ENCODE measurements around the gene SCPEP1. TPM values are rescaled to one million over a fixed set of nuclear protein-coding genes. Genes with fewer than 3 reads are reported as not detected.

SCPEP1 gene
- total and polyA plus RNA-seq, 2 of the 13 experiments (the other 11 are each of a cell fraction or from before 2014, with no cell fraction given), result 24.3 to 27.3 TPM

DNA sequence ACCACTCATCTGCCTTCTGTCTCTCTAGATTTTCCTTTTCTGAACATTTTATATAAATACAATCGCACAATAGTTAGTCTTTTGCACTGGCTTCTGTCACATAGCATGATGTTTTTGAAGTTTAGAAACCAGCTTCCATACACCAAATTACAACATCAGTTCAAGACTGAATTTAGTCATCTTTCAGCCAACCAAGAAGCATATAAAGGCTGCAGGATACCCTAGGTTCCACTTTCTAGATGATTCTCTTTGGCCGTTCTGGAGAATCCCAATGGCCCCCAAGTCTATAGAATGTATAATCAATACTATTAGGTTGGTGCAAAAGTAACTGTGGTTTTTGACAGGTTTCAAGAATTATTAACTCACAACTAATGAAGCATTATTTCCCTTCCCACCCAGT, 19.4 kb downstream of the SCPEP1 start:
- Histone ChIP-seq H3K4me3 (replicated peaks in 1 of 3; ENCODE audit: insufficient read depth in 1 of 3, low read depth in 2 of 3, low read length in 3 of 3) (no peak overlapping the region), H2AFZ (ENCODE audit: low read length) (no peak overlapping the region), H3K9ac (ENCODE audit: insufficient read depth, low read depth, low read length) (no peak overlapping the region), H3K4me1 (ENCODE audit: insufficient read depth, low read length) (no peaks in the 10 kb centered on the region), H3K27me3 (ENCODE audit: control insufficient read depth in 1 of 2, insufficient read depth in 2 of 2, low read length in 2 of 2) (no peaks in the 10 kb centered on the region), H3K36me3 (replicated peaks in 1 of 2; ENCODE audit: control insufficient read depth in 1 of 2, insufficient read depth in 2 of 2, low read length in 2 of 2) (peaks cover 0 to 1% of the 10 kb centered on the region in 2 experiments; a peak in 1 of 5 replicates), H4K20me1 (ENCODE audit: insufficient read depth, low read length) (no peaks in the 10 kb centered on the region), H3K79me2 (ENCODE audit: insufficient read depth, low read length) (no peaks in the 10 kb centered on the region), H3K4me2 (ENCODE audit: low read depth, low read length) (no peak overlapping the region), H3K27ac (ENCODE audit: extremely low read length, insufficient read depth, low read length) (no peak overlapping the region), H3K9me3 (ENCODE audit: low read length) (no peaks in the 10 kb centered on the region)
- ATAC-seq, result no peak
- ChIA-PET CTCF (ENCODE audit: low intra/inter-chr PET ratio, low total read pairs) (no interaction called here), POLR2A (no interaction called here)
- intact Hi-C loops (cut with micrococcal nuclease; ENCODE audit: unreplicated experiment) (no loop called here), in situ Hi-C loops (cut with HindIII; ENCODE audit: extremely low pct_ligation_motif_present, low pct_unique_long_range_greater_than_20kb) (no loop called here)
- TF ChIP-seq, protein P1, sequence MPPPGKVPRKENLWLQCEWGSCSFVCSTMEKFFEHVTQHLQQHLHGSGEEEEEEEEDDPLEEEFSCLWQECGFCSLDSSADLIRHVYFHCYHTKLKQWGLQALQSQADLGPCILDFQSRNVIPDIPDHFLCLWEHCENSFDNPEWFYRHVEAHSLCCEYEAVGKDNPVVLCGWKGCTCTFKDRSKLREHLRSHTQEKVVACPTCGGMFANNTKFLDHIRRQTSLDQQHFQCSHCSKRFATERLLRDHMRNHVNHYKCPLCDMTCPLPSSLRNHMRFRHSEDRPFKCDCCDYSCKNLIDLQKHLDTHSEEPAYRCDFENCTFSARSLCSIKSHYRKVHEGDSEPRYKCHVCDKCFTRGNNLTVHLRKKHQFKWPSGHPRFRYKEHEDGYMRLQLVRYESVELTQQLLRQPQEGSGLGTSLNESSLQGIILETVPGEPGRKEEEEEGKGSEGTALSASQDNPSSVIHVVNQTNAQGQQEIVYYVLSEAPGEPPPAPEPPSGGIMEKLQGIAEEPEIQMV (CRISPR knock-in tag; IDR thresholded peaks at IDR 0.05; ENCODE audit: low read depth), result no peak
- no peak for TF ChIP-seq MED8 (CRISPR knock-in tag; IDR thresholded peaks at IDR 0.05; ENCODE audit: insufficient replicate concordance)
- TF ChIP-seq ZNF737 (CRISPR knock-in tag; IDR thresholded peaks at IDR 0.05; ENCODE audit: borderline replicate concordance), result no peak
- no peak for TF ChIP-seq HIVEP1 (CRISPR knock-in tag; IDR thresholded peaks at IDR 0.05)
- TF ChIP-seq KAT8 (CRISPR knock-in tag; IDR thresholded peaks at IDR 0.05), result no peak
- TF ChIP-seq RFX3 (CRISPR knock-in tag; IDR thresholded peaks at IDR 0.05), result no peak
- no peak for TF ChIP-seq ZNF761 (CRISPR knock-in tag; conservative IDR thresholded peaks at IDR 0.05)
- TF ChIP-seq, protein P2, sequence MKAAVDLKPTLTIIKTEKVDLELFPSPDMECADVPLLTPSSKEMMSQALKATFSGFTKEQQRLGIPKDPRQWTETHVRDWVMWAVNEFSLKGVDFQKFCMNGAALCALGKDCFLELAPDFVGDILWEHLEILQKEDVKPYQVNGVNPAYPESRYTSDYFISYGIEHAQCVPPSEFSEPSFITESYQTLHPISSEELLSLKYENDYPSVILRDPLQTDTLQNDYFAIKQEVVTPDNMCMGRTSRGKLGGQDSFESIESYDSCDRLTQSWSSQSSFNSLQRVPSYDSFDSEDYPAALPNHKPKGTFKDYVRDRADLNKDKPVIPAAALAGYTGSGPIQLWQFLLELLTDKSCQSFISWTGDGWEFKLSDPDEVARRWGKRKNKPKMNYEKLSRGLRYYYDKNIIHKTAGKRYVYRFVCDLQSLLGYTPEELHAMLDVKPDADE (CRISPR knock-in tag; IDR thresholded peaks at IDR 0.05), result no peak
- TF ChIP-seq ZNF143 (CRISPR knock-in tag; IDR thresholded peaks at IDR 0.05), result no peak
- no peak for DNase-seq (ENCODE audit: low spot score)
- 87% methylated on average over 2 of the region's 2 CpGs for WGBS (ENCODE audit: low lambda C conversion rate)
- FAIRE-seq, result no peak
- no TSS peak for BruUV-seq (replicated peaks)
